Calu3 (cell line): Measurements from ENCODE around the gene GH1. TPM values are rescaled to one million over a fixed set of nuclear protein-coding genes. Genes with fewer than 3 reads are reported as not detected.
"Not testable (repeated sequence)": the region's sequence is repeated elsewhere in the genome, so short reads cannot be mapped to it uniquely, and the experiment has no call there.

Experiments used
- BruUV-seq: library from RNA; stranded (reverse); fragments of 400-500 nt; replicated peaks from 2 replicates; lab custom pipeline; 2021; lab: Mats Ljungman, UMichigan
- CTCF ChIA-PET: fragments of 300-600 bp; sonication (Branson Sonifier 250); formaldehyde crosslinking; loops from one replicate; lab custom pipeline; 2022; ENCODE audit warnings: antibody characterized with exemption; lab: Charles Lee
- DNase-seq: peaks from one replicate; pipeline ENCODE4 v3.0.0; 2022
- H3K27ac Mint-ChIP-seq: one replicate; pipeline ENCODE4 v1.8.0; 2022; ENCODE audit warnings: mixed read lengths; ENCODE audit not compliant: unreplicated experiment
- H3K27me3 Mint-ChIP-seq: one replicate; pipeline ENCODE4 v1.8.0; 2022; ENCODE audit warnings: mixed read lengths; ENCODE audit not compliant: unreplicated experiment
- H3K36me3 Mint-ChIP-seq: one replicate; pipeline ENCODE4 v1.8.0; 2022; ENCODE audit warnings: mild to moderate bottlenecking, moderate library complexity, mixed read lengths; ENCODE audit not compliant: insufficient read depth, unreplicated experiment
- H3K4me1 Mint-ChIP-seq: one replicate; pipeline ENCODE4 v1.8.0; 2022; ENCODE audit warnings: mild to moderate bottlenecking, low read depth, mixed read lengths; ENCODE audit not compliant: unreplicated experiment
- H3K4me3 Mint-ChIP-seq: one replicate; pipeline ENCODE4 v1.8.0; 2022; ENCODE audit warnings: mild to moderate bottlenecking, low read depth, moderate library complexity, mixed read lengths; ENCODE audit not compliant: unreplicated experiment
- H3K9me3 Mint-ChIP-seq: one replicate; pipeline ENCODE4 v1.8.0; 2022; ENCODE audit warnings: low read depth, mixed read lengths; ENCODE audit not compliant: unreplicated experiment
- CTCF ChIP-seq: fragments of 200-600 bp; IDR thresholded peaks from one replicate; pipeline ENCODE4 v1.8.0; 2022; ENCODE audit warnings: antibody characterized with exemption; ENCODE audit not compliant: unreplicated experiment
- intact Hi-C: fragments of 100-400 bp; cut with micrococcal nuclease; formaldehyde crosslinking; loops from one replicate; pipeline ENCODE4 v1.10.0; 2022; ENCODE audit not compliant: unreplicated experiment
- total RNA-seq: library from RNA; stranded (reverse); gene quantifications from 2 replicates; pipeline ENCODE4 v1.2.3, GENCODE V29; 2022

GH1 gene
- total RNA-seq, 1 experiment from 2014 or later, result not detected

- Mint-ChIP-seq H3K9me3 (no peaks in the 10 kb centered on the region), H3K27ac (no peak within 1 kb of the TSS), H3K27me3 (peaks cover 73% of the 10 kb centered on the region), H3K4me1 (no peaks in the 10 kb centered on the region), H3K36me3 (no peaks in the 10 kb centered on the region), H3K4me3 (no peak within 1 kb of the TSS)
- no TSS peak for BruUV-seq
- DNase-seq, result no peak
- no peak for TF ChIP-seq CTCF
- CTCF ChIA-PET, result interaction anchor here (0.6 to 1.4 kb wide), 3 partner anchors 26 to 223 kb away, joined by 3 to 7 read pairs (median 4); partner anchors contain the start of gene GH2
- intact Hi-C loops, result loop anchor here (10.0 kb wide), 1 partner anchor 224 kb away; the partner anchor contains the start of gene ERN1
These were observed 7.5 kb downstream of the GH1 start, which contains the start of gene CSHL1 for GRCh38 chr17:63911041-63911635. Gene CSHL1, minus strand, starts transcription at chr17:63911258. Its CDS starts 62 bp downstream, at chr17:63911196.

GRCh38 chr17:63910096-63910495 lies 8.5 kb downstream of the GH1 start:
- no peaks in the 10 kb centered on the region for H3K36me3 Mint-ChIP-seq
- H3K4me1 Mint-ChIP-seq, result no peaks in the 10 kb centered on the region
- intact Hi-C loops, result loop anchor here (10.0 kb wide), 1 partner anchor 225 kb away; the partner anchor contains the start of gene ERN1
- no peak overlapping the region for H3K27ac Mint-ChIP-seq
- H3K4me3 Mint-ChIP-seq, result no peak overlapping the region
- TF ChIP-seq CTCF, result no peak
- no peak for DNase-seq
- H3K9me3 Mint-ChIP-seq, result no peaks in the 10 kb centered on the region
- peaks cover 64% of the 10 kb centered on the region for H3K27me3 Mint-ChIP-seq
- CTCF ChIA-PET, result no interaction called here
- no TSS peak for BruUV-seq

- DNase-seq, H3K4me3 Mint-ChIP-seq, H3K4me1 Mint-ChIP-seq, H3K9me3 Mint-ChIP-seq, H3K36me3 Mint-ChIP-seq, BruUV-seq, H3K27ac Mint-ChIP-seq, intact Hi-C loops, CTCF ChIA-PET: not testable (repeated sequence)
- H3K27me3 Mint-ChIP-seq, result peaks cover 63% of the 10 kb centered on the region
These were observed 9.1 kb downstream of the GH1 start for GRCh38 chr17:63909586-63909985.

- H3K36me3 Mint-ChIP-seq, intact Hi-C loops, CTCF ChIA-PET, H3K9me3 Mint-ChIP-seq, BruUV-seq, H3K4me1 Mint-ChIP-seq, H3K4me3 Mint-ChIP-seq, H3K27ac Mint-ChIP-seq: not testable (repeated sequence)
- H3K27me3 Mint-ChIP-seq, result peaks cover 63% of the 10 kb centered on the region
- peak; percentile 14 for DNase-seq
These were observed 11.4 kb downstream of the GH1 start for GRCh38 chr17:63907161-63907778.

GRCh38 chr17:63904796-63905195 lies 13.8 kb downstream of the GH1 start:
- H3K36me3 Mint-ChIP-seq, intact Hi-C loops, CTCF ChIA-PET: not testable (repeated sequence)

More at GRCh38 chr17:63904796-63905195, 13.8 kb downstream of the GH1 start:
- not testable (repeated sequence) for H3K4me1 Mint-ChIP-seq, H3K9me3 Mint-ChIP-seq, BruUV-seq, DNase-seq, H3K27ac Mint-ChIP-seq, H3K4me3 Mint-ChIP-seq
- peaks cover 57% of the 10 kb centered on the region for H3K27me3 Mint-ChIP-seq
